ENCODE data around the gene PRKAG2. TPM values are rescaled to one million over a fixed set of nuclear protein-coding genes. Genes with fewer than 3 reads are reported as not detected.

Gene PRKAG2
- total RNA-seq, 8 experiments from 2014 or later: 6.3 to 13.4 (median 8.5) TPM

GRCh38 chr7:151779255-151779654 lies 97.7 kb downstream of the PRKAG2 start:
- 80 to 90% (median 86%) methylated on average over 1 to 5 of the region's 6 CpGs; no CpG with 5 or more reads in 6 of the 10 experiments for WGBS, 10 experiments
- in situ Hi-C loops (cut with MboI; ENCODE audit: low pct_unique_long_range_greater_than_20kb in 2 of 9, low sequenced_read_pairs in 9 of 9, unreplicated experiment in 9 of 9): no loop called here
- Histone ChIP-seq H3K27ac (no peak overlapping the region), H3K4me1 (replicated peaks in 1 of 2) (peaks cover 5 to 14% of the 10 kb centered on the region in 2 donors), H3K4me3 (no peak overlapping the region)
- peak in 1 of 8 experiments; percentile 5 for ATAC-seq (replicated peaks in 6 of 8)

DNA sequence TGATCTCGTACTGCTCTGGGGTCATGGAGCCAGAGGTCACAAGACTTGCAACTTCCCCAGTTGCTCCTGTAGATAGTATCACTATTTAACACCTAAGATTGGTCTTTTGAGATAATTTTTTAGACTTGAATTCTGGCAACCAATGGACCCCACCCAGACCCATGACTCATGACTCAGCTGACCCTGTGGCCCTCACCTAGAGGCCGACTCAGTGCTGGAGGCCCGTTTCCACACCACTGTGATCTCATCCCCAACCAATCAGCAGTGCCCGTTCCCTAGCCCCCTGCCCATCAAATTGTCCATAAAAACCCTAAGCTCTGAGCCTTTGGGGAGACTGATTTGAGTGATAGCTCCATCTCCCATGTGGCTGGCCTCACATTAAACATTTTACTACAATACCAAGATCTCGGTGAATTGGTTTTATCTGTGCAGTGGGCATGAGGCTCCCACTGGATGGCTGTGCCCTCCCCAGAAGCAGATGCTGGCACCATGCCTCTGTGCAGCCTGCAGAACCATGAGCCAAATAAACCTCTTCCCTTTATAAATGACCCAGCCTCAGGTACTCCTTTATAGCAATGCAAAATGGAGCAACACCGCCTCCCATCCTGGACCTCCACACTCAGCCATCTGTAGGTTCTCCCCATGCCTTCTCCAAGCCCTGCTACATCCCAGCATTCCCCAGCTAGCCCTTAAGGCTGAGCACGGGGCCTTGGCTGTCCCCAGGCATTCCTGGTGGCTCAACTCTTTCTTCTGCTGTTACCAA lies 98.8 kb downstream of the PRKAG2 start:
- no peak overlapping the region for H3K27ac ChIP-seq
- in situ Hi-C loops (cut with MboI; ENCODE audit: low pct_unique_long_range_greater_than_20kb in 2 of 9, low sequenced_read_pairs in 9 of 9, unreplicated experiment in 9 of 9): no loop called here
- peak in 2 of 8 experiments; percentile 10 to 20 for ATAC-seq (replicated peaks in 6 of 8)
- H3K4me1 ChIP-seq (replicated peaks in 1 of 2): peaks cover 5 to 12% of the 10 kb centered on the region in 2 donors
- 20 to 100% (median 71%) methylated on average over 1 to 6 of the region's 7 CpGs; no CpG with 5 or more reads in 3 of the 10 experiments for WGBS, 10 experiments
- H3K4me3 ChIP-seq: no peak overlapping the region

DNA sequence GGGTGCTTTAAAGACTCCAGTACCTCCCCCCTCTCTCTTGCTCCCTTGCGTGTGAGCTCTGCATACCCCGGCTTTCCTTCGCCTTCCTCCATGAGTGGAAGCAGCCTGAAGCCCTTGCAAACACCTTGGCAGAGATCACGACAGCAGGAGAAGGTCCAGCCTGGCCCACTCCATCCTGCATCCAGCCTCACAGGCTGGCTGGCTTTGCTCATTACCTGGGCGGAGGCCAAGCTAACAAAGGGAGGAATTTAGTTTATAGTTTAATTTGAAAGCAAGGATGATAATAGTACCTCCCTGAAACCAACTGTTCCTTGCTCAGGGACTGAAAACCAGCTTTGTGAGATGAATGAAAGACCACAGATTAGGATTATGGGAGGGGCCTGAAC lies 99.4 kb downstream of the PRKAG2 start:
- no peak for ATAC-seq (replicated peaks in 6 of 8)
- Histone ChIP-seq H3K4me1 (replicated peaks in 1 of 2) (peaks cover 5 to 11% of the 10 kb centered on the region in 2 donors), H3K4me3 (no peak overlapping the region), H3K27ac (no peak overlapping the region)
- in situ Hi-C loops (cut with MboI; ENCODE audit: low pct_unique_long_range_greater_than_20kb in 2 of 9, low sequenced_read_pairs in 9 of 9, unreplicated experiment in 9 of 9): no loop called here
- WGBS, 10 experiments: 80 to 100% (median 94%) methylated on average over 1 to 5 of the region's 5 CpGs; no CpG with 5 or more reads in 6 of the 10 experiments

- ATAC-seq (replicated peaks in 6 of 8): no peak
- in situ Hi-C loops (cut with MboI; ENCODE audit: low pct_unique_long_range_greater_than_20kb in 2 of 9, low sequenced_read_pairs in 9 of 9, unreplicated experiment in 9 of 9): no loop called here
- 47 to 100% methylated on average over 1 to 2 of the region's 12 CpGs; no CpG with 5 or more reads in 8 of the 10 experiments for WGBS, 10 experiments
- no peak overlapping the region for H3K4me3 ChIP-seq
- H3K27ac ChIP-seq: no peak overlapping the region
- H3K4me1 ChIP-seq (replicated peaks in 1 of 2): peaks cover 5 to 11% of the 10 kb centered on the region in 2 donors
Observed at GRCh38 chr7:151776876-151777494, 99.9 kb downstream of the PRKAG2 start.

DNA sequence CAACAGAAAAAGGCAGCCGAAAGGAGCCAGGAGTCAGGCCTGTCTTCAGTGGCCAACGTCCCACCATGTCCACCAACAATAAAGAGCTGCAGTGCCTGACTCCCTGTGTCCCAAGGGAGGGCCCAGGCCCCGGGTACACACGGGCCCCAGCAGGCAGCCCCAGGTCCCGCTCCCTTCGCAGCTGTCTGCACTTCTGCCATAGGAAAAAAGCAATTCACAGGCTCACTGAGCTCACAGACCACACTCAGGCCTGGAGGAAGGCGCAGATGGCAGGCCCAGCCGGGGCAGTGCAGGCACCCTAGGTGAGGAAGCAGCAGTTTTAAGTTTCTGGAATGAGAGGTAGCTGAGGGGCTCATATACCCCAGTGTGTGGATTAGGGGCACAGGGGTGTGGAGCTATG lies 100.5 kb downstream of the PRKAG2 start:
- in situ Hi-C loops (cut with MboI; ENCODE audit: low pct_unique_long_range_greater_than_20kb in 2 of 9, low sequenced_read_pairs in 9 of 9, unreplicated experiment in 9 of 9): no loop called here
- no peak overlapping the region for H3K4me3 ChIP-seq
- H3K4me1 ChIP-seq (replicated peaks in 1 of 2): peaks cover 5 to 11% of the 10 kb centered on the region in 2 donors
- no peak for ATAC-seq (replicated peaks in 6 of 8)
- WGBS, 10 experiments: 56 to 91% methylated on average over 3 to 6 of the region's 8 CpGs; no CpG with 5 or more reads in 8 of the 10 experiments
- H3K27ac ChIP-seq: no peak overlapping the region

- in situ Hi-C loops (cut with MboI; ENCODE audit: low pct_unique_long_range_greater_than_20kb in 2 of 9, low sequenced_read_pairs in 9 of 9, unreplicated experiment in 9 of 9): no loop called here
- 62 to 86% (median 72%) methylated on average over 1 to 10 of the region's 14 CpGs; no CpG with 5 or more reads in 2 of the 10 experiments for WGBS, 10 experiments
- Histone ChIP-seq H3K27ac (no peak overlapping the region), H3K4me3 (no peak overlapping the region), H3K4me1 (replicated peaks in 1 of 2) (peaks cover 5 to 11% of the 10 kb centered on the region in 2 donors)
- no peak for ATAC-seq (replicated peaks in 6 of 8)
Observed at GRCh38 chr7:151775547-151776443, 101.1 kb downstream of the PRKAG2 start.

GRCh38 chr7:151774951-151775350 lies 102.0 kb downstream of the PRKAG2 start:
- Histone ChIP-seq H3K4me3 (no peak overlapping the region), H3K27ac (no peak overlapping the region), H3K4me1 (replicated peaks in 1 of 2) (peaks cover 5 to 11% of the 10 kb centered on the region in 2 donors)
- in situ Hi-C loops (cut with MboI; ENCODE audit: low pct_unique_long_range_greater_than_20kb in 2 of 9, low sequenced_read_pairs in 9 of 9, unreplicated experiment in 9 of 9): loop anchor here in 2 of 9 experiments (25.0 kb wide), 2 partner anchors 413 to 463 kb away; no protein-coding TSS in a partner anchor
- WGBS, 10 experiments: 67 to 100% (median 100%) methylated on average over 1 to 4 of the region's 8 CpGs; no CpG with 5 or more reads in 3 of the 10 experiments
- ATAC-seq (replicated peaks in 6 of 8): no peak

DNA sequence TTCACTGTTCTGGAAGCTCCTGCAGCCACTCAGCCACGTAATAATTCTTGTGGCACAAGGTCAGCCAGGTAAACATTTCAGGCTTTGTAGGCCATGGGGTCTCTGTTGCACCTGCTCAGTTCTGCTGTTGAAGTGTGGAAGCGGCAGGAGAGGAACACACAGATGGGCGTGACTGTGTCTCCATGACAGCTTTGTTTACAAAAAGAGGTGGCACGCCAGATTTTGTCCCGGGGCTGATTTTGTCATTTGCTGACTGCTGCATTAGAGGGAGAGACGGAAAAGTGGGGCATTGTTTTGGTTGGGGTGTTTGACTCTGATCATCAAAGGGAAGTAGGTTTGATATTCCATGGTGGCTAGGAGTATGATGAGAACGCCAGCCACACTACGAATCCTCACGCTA lies 103.1 kb downstream of the PRKAG2 start:
- Histone ChIP-seq H3K27ac (no peak overlapping the region), H3K4me3 (no peak overlapping the region), H3K4me1 (replicated peaks in 1 of 2) (peaks cover 5 to 11% of the 10 kb centered on the region in 2 donors)
- WGBS, 10 experiments: 30 to 100% (median 87%) methylated on average over 1 to 8 of the region's 9 CpGs; no CpG with 5 or more reads in 2 of the 10 experiments
- in situ Hi-C loops (cut with MboI; ENCODE audit: low pct_unique_long_range_greater_than_20kb in 2 of 9, low sequenced_read_pairs in 9 of 9, unreplicated experiment in 9 of 9): loop anchor here in 2 of 9 experiments (25.0 kb wide), 2 partner anchors 411 to 461 kb away; no protein-coding TSS in a partner anchor
- ATAC-seq (replicated peaks in 6 of 8): no peak

DNA sequence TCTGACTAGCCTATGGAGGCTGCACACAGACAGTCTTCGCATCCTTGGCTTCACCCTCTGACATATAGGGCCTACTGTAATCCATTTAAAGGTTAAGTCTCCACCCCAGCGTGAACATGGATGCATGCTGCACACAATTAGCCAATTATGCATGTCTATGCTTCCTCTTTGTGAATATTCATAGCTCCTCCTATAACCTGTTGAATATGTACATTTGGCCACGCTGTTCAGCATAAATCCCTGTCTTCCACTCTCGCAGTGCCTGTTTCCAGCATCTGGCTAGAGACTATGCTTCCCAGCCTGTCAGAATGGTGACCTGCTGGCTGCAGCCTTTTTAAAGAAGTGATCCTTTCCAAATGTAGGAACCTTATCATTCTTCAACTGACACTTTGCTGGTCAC lies 106.7 kb downstream of the PRKAG2 start:
- 0 to 80% (median 20%) methylated on average over 1 to 3 of the region's 4 CpGs; no CpG with 5 or more reads in 3 of the 10 experiments for WGBS, 10 experiments
- H3K27ac ChIP-seq: no peak overlapping the region
- no peaks in the 10 kb centered on the region for H3K4me1 ChIP-seq (replicated peaks in 1 of 2)
- in situ Hi-C loops (cut with MboI; ENCODE audit: low pct_unique_long_range_greater_than_20kb in 2 of 9, low sequenced_read_pairs in 9 of 9, unreplicated experiment in 9 of 9): loop anchor here in 2 of 9 experiments (25.0 kb wide), 2 partner anchors 408 to 458 kb away; no protein-coding TSS in a partner anchor
- H3K4me3 ChIP-seq: no peak overlapping the region
- peak in 4 of 8 experiments; percentile 59 to 99 (median 98) for ATAC-seq (replicated peaks in 6 of 8)

- H3K27ac ChIP-seq: no peak overlapping the region
- WGBS, 10 experiments: 54 to 100% (median 84%) methylated on average over 1 to 7 of the region's 11 CpGs; no CpG with 5 or more reads in 2 of the 10 experiments
- no peak for ATAC-seq (replicated peaks in 6 of 8)
- in situ Hi-C loops (cut with MboI; ENCODE audit: low pct_unique_long_range_greater_than_20kb in 2 of 9, low sequenced_read_pairs in 9 of 9, unreplicated experiment in 9 of 9): loop anchor here in 2 of 9 experiments (25.0 kb wide), 2 partner anchors 407 to 457 kb away; no protein-coding TSS in a partner anchor
- no peak overlapping the region for H3K4me3 ChIP-seq
- H3K4me1 ChIP-seq (replicated peaks in 1 of 2): peaks cover 2 to 3% of the 10 kb centered on the region in 2 donors
Observed at GRCh38 chr7:151769188-151769821, 107.6 kb downstream of the PRKAG2 start.

- ATAC-seq (replicated peaks in 6 of 8): no peak
- WGBS, 10 experiments: 90 to 100% methylated on average over 2 of the region's 2 CpGs; no CpG with 5 or more reads in 8 of the 10 experiments
- no peak overlapping the region for H3K4me3 ChIP-seq
- peaks cover 6 to 7% of the 10 kb centered on the region in 2 donors for H3K4me1 ChIP-seq (replicated peaks in 1 of 2)
- in situ Hi-C loops (cut with MboI; ENCODE audit: low pct_unique_long_range_greater_than_20kb in 2 of 9, low sequenced_read_pairs in 9 of 9, unreplicated experiment in 9 of 9): loop anchor here in 2 of 9 experiments (25.0 kb wide), 2 partner anchors 406 to 456 kb away; no protein-coding TSS in a partner anchor
- no peak overlapping the region for H3K27ac ChIP-seq
Observed at GRCh38 chr7:151768805-151769187, 108.1 kb downstream of the PRKAG2 start.

- in situ Hi-C loops (cut with MboI; ENCODE audit: low pct_unique_long_range_greater_than_20kb in 2 of 9, low sequenced_read_pairs in 9 of 9, unreplicated experiment in 9 of 9): loop anchor here in 2 of 9 experiments (25.0 kb wide), 2 partner anchors 405 to 455 kb away; no protein-coding TSS in a partner anchor
- ATAC-seq (replicated peaks in 6 of 8): no peak
- Histone ChIP-seq H3K27ac (no peak overlapping the region), H3K4me3 (no peak overlapping the region), H3K4me1 (replicated peaks in 1 of 2) (peaks cover 15 to 16% of the 10 kb centered on the region in 2 donors)
- 70 to 100% (median 83%) methylated on average over 2 to 4 of the region's 4 CpGs; no CpG with 5 or more reads in 3 of the 10 experiments for WGBS, 10 experiments
Observed at GRCh38 chr7:151767557-151767956, 109.4 kb downstream of the PRKAG2 start.
